ENCODE measurements around the gene ZMYND8.

DNA sequence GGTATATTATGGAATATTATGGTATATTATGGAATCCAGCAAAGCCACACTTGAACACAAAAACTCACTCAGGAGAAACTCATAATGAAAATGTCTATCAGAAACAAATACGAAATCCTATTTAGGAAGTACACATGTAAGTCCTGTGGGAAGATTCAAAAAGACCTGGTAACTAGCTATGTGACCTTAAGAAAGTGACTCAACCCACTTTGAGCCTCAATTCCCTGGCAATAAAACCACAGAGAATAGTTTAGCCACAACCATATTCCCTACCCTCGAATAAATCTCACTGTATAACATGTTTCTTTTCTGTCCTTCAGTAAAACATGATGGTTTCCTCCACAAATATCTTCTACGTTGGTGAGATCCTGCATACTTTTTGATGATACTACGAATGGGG lies 56.4 kb downstream of the ZMYND8 start:
- no peak for TF ChIP-seq CTCF (IDR thresholded peaks at IDR 0.05)
- no peak for TF ChIP-seq ZFX (IDR thresholded peaks at IDR 0.05; ENCODE audit: borderline replicate concordance)
